ENCODE measurements around the gene ZCCHC2. TPM values are rescaled to one million over a fixed set of nuclear protein-coding genes. Genes with fewer than 3 reads are reported as not detected.

The ZCCHC2 gene
- total and polyA plus RNA-seq, 4 donors, result 6.9 to 34.7 (median 20.2) TPM

- Histone ChIP-seq H3K36me3 (ENCODE audit: control insufficient read depth in 1 of 2, insufficient read depth in 2 of 2, low read length in 1 of 2) (peaks cover 12 to 14% of the 10 kb centered on the region in 2 donors), H3K27ac (ENCODE audit: low read depth in 1 of 2, low read length in 2 of 2) (no peak overlapping the region), H3K27me3 (ENCODE audit: control insufficient read depth in 1 of 2, insufficient read depth in 2 of 2, low read length in 1 of 2) (no peaks in the 10 kb centered on the region), H3K4me3 (ENCODE audit: low read length in 2 of 2) (no peak overlapping the region), H3K9me3 (ENCODE audit: control insufficient read depth, low read length) (no peaks in the 10 kb centered on the region), H3K4me1 (ENCODE audit: control insufficient read depth in 1 of 2, insufficient read depth in 2 of 2, low read length in 2 of 2) (no peaks in the 10 kb centered on the region)
- no peak for ATAC-seq (ENCODE audit: low FRiP score)
- WGBS, 2 donors, result 76 to 77% methylated on average over 3 of the region's 3 CpGs
- intact Hi-C loops (cut with DNase I), result no loop called here
- DNase-seq, result no peak
Measured at GRCh38 chr18:62555135-62555534, 32.3 kb downstream of the ZCCHC2 start.

GRCh38 chr18:62556397-62556796 is 33.6 kb downstream of the ZCCHC2 start:
- no peaks in the 10 kb centered on the region for H3K9me3 ChIP-seq (ENCODE audit: control insufficient read depth, low read length)
- H3K4me3 ChIP-seq (ENCODE audit: low read length in 2 of 2), result no peak overlapping the region
- 77 to 80% methylated on average over 4 of the region's 4 CpGs for WGBS, 2 donors
- H3K4me1 ChIP-seq (ENCODE audit: control insufficient read depth in 1 of 2, insufficient read depth in 2 of 2, low read length in 2 of 2), result no peaks in the 10 kb centered on the region
- H3K27ac ChIP-seq (ENCODE audit: low read depth in 1 of 2, low read length in 2 of 2), result peak overlapping the region in 1 of 2 donors; percentile 9
- intact Hi-C loops (cut with DNase I), result no loop called here
- no peaks in the 10 kb centered on the region for H3K27me3 ChIP-seq (ENCODE audit: control insufficient read depth in 1 of 2, insufficient read depth in 2 of 2, low read length in 1 of 2)
- no peak for DNase-seq
- peaks cover 12% of the 10 kb centered on the region in 2 donors for H3K36me3 ChIP-seq (ENCODE audit: control insufficient read depth in 1 of 2, insufficient read depth in 2 of 2, low read length in 1 of 2)
- no peak for ATAC-seq (ENCODE audit: low FRiP score)

GRCh38 chr18:62558015-62558663 is 35.3 kb downstream of the ZCCHC2 start:
- H3K27me3 ChIP-seq (ENCODE audit: control insufficient read depth in 1 of 2, insufficient read depth in 2 of 2, low read length in 1 of 2), result no peaks in the 10 kb centered on the region
- peaks cover 12% of the 10 kb centered on the region in 2 donors for H3K36me3 ChIP-seq (ENCODE audit: control insufficient read depth in 1 of 2, insufficient read depth in 2 of 2, low read length in 1 of 2)
- no peaks in the 10 kb centered on the region for H3K9me3 ChIP-seq (ENCODE audit: control insufficient read depth, low read length)
- no peak overlapping the region for H3K4me3 ChIP-seq (ENCODE audit: low read length in 2 of 2)
- ATAC-seq (ENCODE audit: low FRiP score), result no peak
- WGBS, 2 donors, result 87 to 90% methylated on average over 6 of the region's 6 CpGs
- no peaks in the 10 kb centered on the region for H3K4me1 ChIP-seq (ENCODE audit: control insufficient read depth in 1 of 2, insufficient read depth in 2 of 2, low read length in 2 of 2)
- H3K27ac ChIP-seq (ENCODE audit: low read depth in 1 of 2, low read length in 2 of 2), result no peak overlapping the region
- no peak for DNase-seq
- intact Hi-C loops (cut with DNase I), result no loop called here

DNA sequence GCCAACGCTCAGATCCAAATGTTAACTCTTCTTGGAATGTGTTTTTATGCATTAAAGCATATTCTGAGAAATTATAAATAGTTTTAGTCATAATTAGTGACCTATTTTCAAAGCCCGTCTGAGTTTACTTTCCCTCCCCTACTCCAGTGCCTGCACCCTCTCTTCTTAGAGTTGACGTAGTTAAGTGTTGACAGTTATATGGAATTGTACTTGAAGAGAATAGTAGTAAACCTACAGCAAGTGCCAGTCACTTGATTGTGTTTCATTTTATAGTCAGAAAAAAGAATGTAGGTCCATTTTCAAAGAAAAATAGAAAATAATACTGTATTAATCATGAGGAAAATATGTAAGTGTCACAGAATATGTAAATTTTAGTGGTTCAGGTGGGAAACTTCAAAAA is 41.2 kb downstream of the ZCCHC2 start:
- intact Hi-C loops (cut with DNase I), result no loop called here

DNA sequence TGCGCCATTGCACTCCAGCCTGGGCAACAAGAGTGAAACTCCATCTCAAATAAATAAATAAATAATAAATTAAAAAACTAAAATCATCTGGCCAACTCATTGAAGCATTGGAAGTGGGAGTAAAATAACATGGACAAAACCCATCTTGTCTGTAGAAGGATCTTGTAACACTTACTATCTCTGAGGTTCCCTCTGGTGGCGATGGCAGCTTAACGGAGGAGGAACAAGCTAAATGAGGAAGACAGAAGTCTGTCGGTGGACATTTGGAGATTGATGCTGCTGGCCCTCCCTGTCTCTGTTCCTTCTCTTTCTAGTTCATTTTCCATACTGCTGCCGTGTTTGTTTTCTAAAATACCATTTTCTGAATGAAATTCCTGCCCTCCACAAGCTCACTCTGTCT is 43.4 kb downstream of the ZCCHC2 start:
- Histone ChIP-seq H3K4me3 (ENCODE audit: low read length in 2 of 2) (no peak overlapping the region), H3K27ac (ENCODE audit: low read depth in 1 of 2, low read length in 2 of 2) (no peak overlapping the region), H3K9me3 (ENCODE audit: control insufficient read depth, low read length) (no peaks in the 10 kb centered on the region), H3K4me1 (ENCODE audit: control insufficient read depth in 1 of 2, insufficient read depth in 2 of 2, low read length in 2 of 2) (no peaks in the 10 kb centered on the region), H3K36me3 (ENCODE audit: control insufficient read depth in 1 of 2, insufficient read depth in 2 of 2, low read length in 1 of 2) (peaks cover 0 to 4% of the 10 kb centered on the region in 2 donors), H3K27me3 (ENCODE audit: control insufficient read depth in 1 of 2, insufficient read depth in 2 of 2, low read length in 1 of 2) (no peaks in the 10 kb centered on the region)
- WGBS, 2 donors, result 65 to 70% methylated on average over 5 of the region's 5 CpGs
- intact Hi-C loops (cut with DNase I), result no loop called here
- DNase-seq, result peak in 1 of 2 donors; percentile 79
- no peak for ATAC-seq (ENCODE audit: low FRiP score)

More for the DNA sequence above, 41.2 kb downstream of the ZCCHC2 start:
- Histone ChIP-seq H3K9me3 (ENCODE audit: control insufficient read depth, low read length) (no peaks in the 10 kb centered on the region), H3K4me1 (ENCODE audit: control insufficient read depth in 1 of 2, insufficient read depth in 2 of 2, low read length in 2 of 2) (no peaks in the 10 kb centered on the region), H3K4me3 (ENCODE audit: low read length in 2 of 2) (no peak overlapping the region), H3K36me3 (ENCODE audit: control insufficient read depth in 1 of 2, insufficient read depth in 2 of 2, low read length in 1 of 2) (peaks cover 0 to 5% of the 10 kb centered on the region in 2 donors), H3K27ac (ENCODE audit: low read depth in 1 of 2, low read length in 2 of 2) (no peak overlapping the region), H3K27me3 (ENCODE audit: control insufficient read depth in 1 of 2, insufficient read depth in 2 of 2, low read length in 1 of 2) (no peaks in the 10 kb centered on the region)
- 82 to 84% methylated on average over 3 of the region's 3 CpGs for WGBS, 2 donors
- ATAC-seq (ENCODE audit: low FRiP score) (no peak), DNase-seq (no peak)

DNA sequence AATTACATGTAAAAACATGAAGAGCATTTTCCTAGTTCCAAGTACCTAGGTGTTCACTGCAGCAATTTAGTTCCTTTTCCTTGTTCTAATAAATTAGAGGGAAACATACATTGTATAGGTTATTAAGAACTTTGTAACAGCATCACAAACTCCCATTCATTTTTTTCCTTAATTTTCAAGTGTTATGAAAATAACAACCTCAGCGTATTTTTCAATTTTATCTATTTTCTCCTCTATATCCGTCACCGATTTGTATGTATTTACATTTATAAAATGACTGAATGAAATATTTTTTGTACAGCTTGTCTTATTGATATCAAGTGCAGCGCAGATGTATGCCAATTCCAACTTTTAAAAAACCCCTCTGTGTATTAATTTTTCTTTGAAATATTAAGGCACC is 44.0 kb downstream of the ZCCHC2 start:
- DNase-seq (no peak), ATAC-seq (ENCODE audit: low FRiP score) (no peak)
- H3K9me3 ChIP-seq (ENCODE audit: control insufficient read depth, low read length), result no peaks in the 10 kb centered on the region
- intact Hi-C loops (cut with DNase I), result no loop called here
- H3K4me3 ChIP-seq (ENCODE audit: low read length in 2 of 2), result no peak overlapping the region
- 95 to 96% methylated on average over 4 of the region's 4 CpGs for WGBS, 2 donors
- no peak overlapping the region for H3K27ac ChIP-seq (ENCODE audit: low read depth in 1 of 2, low read length in 2 of 2)
- peaks cover 0 to 3% of the 10 kb centered on the region in 2 donors for H3K36me3 ChIP-seq (ENCODE audit: control insufficient read depth in 1 of 2, insufficient read depth in 2 of 2, low read length in 1 of 2)
- no peaks in the 10 kb centered on the region for H3K4me1 ChIP-seq (ENCODE audit: control insufficient read depth in 1 of 2, insufficient read depth in 2 of 2, low read length in 2 of 2)
- no peaks in the 10 kb centered on the region for H3K27me3 ChIP-seq (ENCODE audit: control insufficient read depth in 1 of 2, insufficient read depth in 2 of 2, low read length in 1 of 2)

DNA sequence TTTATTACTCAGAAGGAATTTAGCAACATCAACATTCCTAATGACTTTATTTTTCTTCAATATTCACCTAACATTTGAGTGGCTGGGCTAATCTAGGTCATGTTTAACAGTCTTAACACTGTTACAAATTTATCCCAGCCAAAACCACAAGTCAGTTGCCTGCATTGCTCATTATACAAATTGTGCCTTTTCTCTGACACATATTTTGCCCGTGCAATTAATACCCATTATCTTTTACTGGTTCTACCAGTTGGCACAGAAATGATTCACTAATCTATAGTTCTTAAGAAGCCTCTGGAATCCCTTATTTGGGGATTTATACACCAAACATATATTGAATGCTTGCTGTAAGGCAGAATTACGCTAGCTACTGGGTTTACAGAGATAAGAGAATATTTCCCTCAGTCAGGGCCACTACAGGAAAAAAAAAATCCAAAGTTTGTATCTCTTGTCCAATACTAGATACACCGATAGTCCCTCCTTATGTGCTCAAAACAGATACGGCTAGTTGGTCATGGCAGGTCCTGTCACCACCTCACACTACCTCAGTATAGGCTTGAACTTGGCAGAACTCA is 46.3 kb downstream of the ZCCHC2 start:
- no peaks in the 10 kb centered on the region for H3K27me3 ChIP-seq (ENCODE audit: control insufficient read depth in 1 of 2, insufficient read depth in 2 of 2, low read length in 1 of 2)
- no peaks in the 10 kb centered on the region for H3K9me3 ChIP-seq (ENCODE audit: control insufficient read depth, low read length)
- H3K36me3 ChIP-seq (ENCODE audit: control insufficient read depth in 1 of 2, insufficient read depth in 2 of 2, low read length in 1 of 2), result peaks cover 0 to 2% of the 10 kb centered on the region in 2 donors
- H3K4me1 ChIP-seq (ENCODE audit: control insufficient read depth in 1 of 2, insufficient read depth in 2 of 2, low read length in 2 of 2), result no peaks in the 10 kb centered on the region
- intact Hi-C loops (cut with DNase I), result no loop called here
- DNase-seq, result no peak
- 90 to 95% methylated on average over 4 of the region's 4 CpGs for WGBS, 2 donors
- no peak overlapping the region for H3K4me3 ChIP-seq (ENCODE audit: low read length in 2 of 2)
- no peak overlapping the region for H3K27ac ChIP-seq (ENCODE audit: low read depth in 1 of 2, low read length in 2 of 2)
- no peak for ATAC-seq (ENCODE audit: low FRiP score)

DNA sequence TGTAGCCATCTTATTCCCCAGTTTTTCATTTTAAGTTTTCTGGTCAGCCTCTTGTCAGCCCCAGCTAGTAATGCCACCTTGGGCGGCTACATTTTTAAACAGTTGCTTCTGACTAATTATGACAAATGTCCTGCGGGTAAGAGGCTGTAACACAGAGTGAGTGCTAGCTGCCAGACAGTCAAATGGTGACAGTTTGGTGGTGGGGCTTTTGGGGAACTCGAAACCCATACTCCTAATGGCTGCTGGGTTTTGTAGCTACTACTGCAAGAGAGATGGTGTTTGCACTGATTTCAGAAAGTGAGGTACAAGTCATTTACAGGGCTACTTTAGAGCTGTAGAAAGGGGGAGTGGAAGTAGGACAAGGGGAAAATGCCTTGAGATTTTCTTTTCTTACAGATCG is 48.2 kb downstream of the ZCCHC2 start:
- ATAC-seq (ENCODE audit: low FRiP score) (no peak), DNase-seq (no peak)
- 72 to 97% methylated on average over 4 of the region's 4 CpGs for WGBS, 2 donors
- Histone ChIP-seq H3K4me1 (ENCODE audit: control insufficient read depth in 1 of 2, insufficient read depth in 2 of 2, low read length in 2 of 2) (no peaks in the 10 kb centered on the region), H3K36me3 (ENCODE audit: control insufficient read depth in 1 of 2, insufficient read depth in 2 of 2, low read length in 1 of 2) (peaks cover 4 to 8% of the 10 kb centered on the region in 2 donors), H3K4me3 (ENCODE audit: low read length in 2 of 2) (no peak overlapping the region), H3K27ac (ENCODE audit: low read depth in 1 of 2, low read length in 2 of 2) (no peak overlapping the region), H3K27me3 (ENCODE audit: control insufficient read depth in 1 of 2, insufficient read depth in 2 of 2, low read length in 1 of 2) (no peaks in the 10 kb centered on the region), H3K9me3 (ENCODE audit: control insufficient read depth, low read length) (no peaks in the 10 kb centered on the region)
- intact Hi-C loops (cut with DNase I), result no loop called here

DNA sequence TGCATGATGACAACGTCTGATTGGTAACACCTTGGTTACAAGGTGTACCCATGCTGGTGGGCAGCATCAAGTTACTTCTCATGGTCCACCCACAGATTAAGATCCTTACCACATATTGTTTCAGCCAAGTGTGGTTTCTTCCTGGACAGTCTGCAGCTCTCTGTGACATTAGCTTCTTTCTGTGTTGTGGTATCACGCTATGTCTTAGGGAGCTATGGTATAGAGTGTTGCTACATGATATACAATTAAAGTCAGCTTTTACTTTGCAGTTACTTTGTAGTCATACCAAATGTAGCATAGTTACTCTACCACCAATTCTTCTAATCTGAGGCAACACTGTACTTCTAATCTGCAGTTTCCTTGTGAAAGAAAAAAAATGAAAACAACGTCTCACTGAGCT is 48.8 kb downstream of the ZCCHC2 start:
- no peak overlapping the region for H3K27ac ChIP-seq (ENCODE audit: low read depth in 1 of 2, low read length in 2 of 2)
- H3K4me3 ChIP-seq (ENCODE audit: low read length in 2 of 2), result no peak overlapping the region
- intact Hi-C loops (cut with DNase I), result no loop called here
- ATAC-seq (ENCODE audit: low FRiP score) (no peak), DNase-seq (no peak)
- peaks cover 7 to 8% of the 10 kb centered on the region in 2 donors for H3K36me3 ChIP-seq (ENCODE audit: control insufficient read depth in 1 of 2, insufficient read depth in 2 of 2, low read length in 1 of 2)
- H3K9me3 ChIP-seq (ENCODE audit: control insufficient read depth, low read length), result no peaks in the 10 kb centered on the region
- H3K27me3 ChIP-seq (ENCODE audit: control insufficient read depth in 1 of 2, insufficient read depth in 2 of 2, low read length in 1 of 2), result no peaks in the 10 kb centered on the region
- WGBS, 2 donors, result 81 to 84% methylated on average over 3 of the region's 3 CpGs
- no peaks in the 10 kb centered on the region for H3K4me1 ChIP-seq (ENCODE audit: control insufficient read depth in 1 of 2, insufficient read depth in 2 of 2, low read length in 2 of 2)
